Uterus (tissue), 2 donors: ENCODE results near the gene CKLF.

Source experiments
- CTCF ChIP-seq, 4 experiments: fragments of 200-600 bp in 2 of 4; fragments of 450-650 bp in 2 of 4; sonication (generic) in 2 of 4; IDR thresholded peaks; one replicate each; pipeline ENCODE4 v1.5.1; 2016 to 2019; ENCODE audit warnings: antibody characterized with exemption in 4 of 4, mild to moderate bottlenecking in 2 of 4, moderate library complexity in 1 of 4
- POLR2A ChIP-seq, 2 donors: fragments of 450-650 bp; IDR thresholded peaks; one replicate each; pipeline ENCODE4 v1.6.1; 2016; ENCODE audit warnings: antibody characterized with exemption in 2 of 2, mild to moderate bottlenecking in 1 of 2, moderate library complexity in 1 of 2

- TF ChIP-seq CTCF (IDR thresholded peaks at IDR 0.05) (no peak), POLR2A (IDR thresholded peaks at IDR 0.05) (no peak)
Observed at GRCh38 chr16:66603537-66604375, 51.4 kb downstream of the CKLF start.
